Measurements from ENCODE around the gene SULT2B1. TPM values are rescaled to one million over a fixed set of nuclear protein-coding genes. Genes with fewer than 3 reads are reported as not detected.

SULT2B1 gene
- total RNA-seq, 4 donors from 2014 or later = 1.0 TPM; not detected in 3

DNA sequence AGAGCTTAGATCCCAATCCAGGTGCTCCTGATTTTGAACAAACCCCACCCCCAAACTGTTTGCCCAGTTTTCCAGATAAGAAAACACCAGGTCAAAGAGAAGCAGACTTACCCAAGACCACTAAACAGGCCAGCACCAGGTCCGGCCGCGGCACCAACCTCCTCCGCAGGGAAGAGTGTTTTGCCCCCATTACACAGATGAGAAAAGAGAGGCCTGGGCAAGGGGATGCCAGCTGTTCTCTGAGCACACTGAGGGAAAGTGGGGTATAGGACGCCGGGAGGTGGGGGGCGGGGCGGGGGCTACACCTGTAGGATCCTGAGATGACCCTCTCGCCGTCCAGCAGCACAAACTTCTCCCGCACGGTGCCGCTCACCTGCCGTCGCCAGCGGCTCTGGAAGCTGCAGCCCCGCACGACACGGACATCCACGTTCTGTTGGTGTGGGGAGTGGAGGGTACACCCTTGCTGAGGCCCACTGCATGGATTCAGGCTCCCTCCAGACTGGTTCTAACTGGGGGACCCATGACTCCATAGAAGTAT is 57.7 kb downstream of the SULT2B1 start:
- H3K27ac ChIP-seq (replicated peaks in 1 of 4) = no peak overlapping the region
- intact Hi-C loops (cut with DNase I) = no loop called here
- H3K36me3 ChIP-seq = peaks cover 0 to 3% (median 1%) of the 10 kb centered on the region in 4 donors
- no peaks in the 10 kb centered on the region for H3K27me3 ChIP-seq
- H3K9me3 ChIP-seq = no peaks in the 10 kb centered on the region
- no peak for TF ChIP-seq EP300 (IDR thresholded peaks at IDR 0.05)
- no peak for TF ChIP-seq POLR2A (IDR thresholded peaks at IDR 0.05; ENCODE audit: low read depth)
- TF ChIP-seq POLR2AphosphoS5 (IDR thresholded peaks at IDR 0.05) = no peak
- TF ChIP-seq, protein P1, sequence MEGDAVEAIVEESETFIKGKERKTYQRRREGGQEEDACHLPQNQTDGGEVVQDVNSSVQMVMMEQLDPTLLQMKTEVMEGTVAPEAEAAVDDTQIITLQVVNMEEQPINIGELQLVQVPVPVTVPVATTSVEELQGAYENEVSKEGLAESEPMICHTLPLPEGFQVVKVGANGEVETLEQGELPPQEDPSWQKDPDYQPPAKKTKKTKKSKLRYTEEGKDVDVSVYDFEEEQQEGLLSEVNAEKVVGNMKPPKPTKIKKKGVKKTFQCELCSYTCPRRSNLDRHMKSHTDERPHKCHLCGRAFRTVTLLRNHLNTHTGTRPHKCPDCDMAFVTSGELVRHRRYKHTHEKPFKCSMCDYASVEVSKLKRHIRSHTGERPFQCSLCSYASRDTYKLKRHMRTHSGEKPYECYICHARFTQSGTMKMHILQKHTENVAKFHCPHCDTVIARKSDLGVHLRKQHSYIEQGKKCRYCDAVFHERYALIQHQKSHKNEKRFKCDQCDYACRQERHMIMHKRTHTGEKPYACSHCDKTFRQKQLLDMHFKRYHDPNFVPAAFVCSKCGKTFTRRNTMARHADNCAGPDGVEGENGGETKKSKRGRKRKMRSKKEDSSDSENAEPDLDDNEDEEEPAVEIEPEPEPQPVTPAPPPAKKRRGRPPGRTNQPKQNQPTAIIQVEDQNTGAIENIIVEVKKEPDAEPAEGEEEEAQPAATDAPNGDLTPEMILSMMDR (IDR thresholded peaks at IDR 0.05) = no peak
- H3K4me3 ChIP-seq = no peak overlapping the region
- 96% methylated on average over 14 of the region's 20 CpGs for WGBS
- no peak for DNase-seq (ENCODE audit: extremely low spot score)
- peaks cover 0 to 3% (median under 1%) of the 10 kb centered on the region in 4 donors for H3K4me1 ChIP-seq

DNA sequence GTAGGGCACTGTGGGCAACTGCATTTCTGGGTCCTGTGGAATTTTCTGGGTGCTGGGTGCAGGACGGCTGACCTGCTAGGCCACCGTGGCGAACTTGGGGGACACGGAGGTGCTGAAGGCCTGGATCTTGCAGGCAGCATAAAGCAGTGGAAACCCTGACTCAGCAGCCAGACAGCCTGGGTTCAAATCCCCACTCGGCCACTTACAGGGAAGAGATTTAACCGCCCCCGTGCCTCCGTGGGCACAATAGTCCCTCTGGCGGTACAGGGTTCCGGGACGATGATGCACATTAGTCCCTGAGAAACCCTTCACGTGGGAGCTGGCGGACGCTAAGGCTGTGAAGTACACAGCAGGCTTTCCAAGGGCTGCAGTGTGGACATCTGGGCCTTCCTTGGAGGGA is 59.9 kb downstream of the SULT2B1 start:
- intact Hi-C loops (cut with DNase I) = no loop called here
- Histone ChIP-seq H3K9me3 (no peaks in the 10 kb centered on the region), H3K4me3 (no peak overlapping the region), H3K27ac (replicated peaks in 1 of 4) (no peak overlapping the region), H3K4me1 (peaks cover 5 to 26% (median 13%) of the 10 kb centered on the region in 4 donors), H3K27me3 (no peaks in the 10 kb centered on the region), H3K36me3 (peaks cover 21 to 26% (median 23%) of the 10 kb centered on the region in 4 donors)
- DNase-seq (ENCODE audit: extremely low spot score) = no peak
- TF ChIP-seq POLR2AphosphoS5 (IDR thresholded peaks at IDR 0.05) = no peak
- TF ChIP-seq, protein P1 (IDR thresholded peaks at IDR 0.05) = no peak
- no peak for TF ChIP-seq EP300 (IDR thresholded peaks at IDR 0.05)
- TF ChIP-seq POLR2A (IDR thresholded peaks at IDR 0.05; ENCODE audit: low read depth) = no peak
- WGBS = 94% methylated on average over 3 of the region's 14 CpGs

DNA sequence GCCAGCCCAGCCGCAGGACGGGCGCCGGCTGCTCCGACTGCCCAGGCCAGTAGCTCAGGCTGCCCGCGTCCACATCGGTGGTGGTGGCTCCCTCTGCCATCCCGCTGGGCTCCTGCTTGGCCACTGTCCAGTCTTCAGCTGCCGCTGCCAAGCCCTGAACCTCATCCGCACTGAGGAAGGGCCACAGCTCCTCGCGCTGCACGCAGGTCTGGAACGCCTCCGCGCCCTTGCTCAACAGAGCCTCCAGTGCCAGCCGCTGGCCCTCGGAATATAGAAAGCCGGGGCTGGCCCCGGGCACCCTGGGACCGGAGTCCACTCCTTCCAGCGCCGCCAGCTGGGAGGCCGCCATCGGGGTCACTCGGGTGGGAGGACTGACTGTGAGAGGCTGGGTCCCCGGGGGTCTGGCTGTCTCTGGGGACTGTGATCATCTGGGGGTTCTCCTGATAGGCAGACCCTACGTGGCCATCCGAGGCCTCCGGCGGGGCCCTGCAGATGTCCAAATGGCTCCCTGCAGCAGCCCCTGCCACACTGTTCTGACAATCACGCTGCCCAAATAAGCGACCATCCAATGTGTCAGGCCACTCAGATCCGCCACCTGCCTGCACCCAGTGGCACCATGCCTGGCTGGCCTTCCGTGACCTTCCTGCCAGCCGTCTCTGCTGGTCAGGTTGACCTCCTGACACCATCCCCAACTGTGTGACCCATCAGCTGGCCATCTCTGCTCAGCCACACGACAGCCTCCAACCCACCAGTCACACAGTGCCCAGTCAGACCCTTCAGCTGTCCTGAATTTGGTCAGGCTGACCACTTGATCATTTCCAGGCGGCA is 61.3 kb downstream of the SULT2B1 start:
- WGBS = 87% methylated on average over 23 of the region's 39 CpGs
- Histone ChIP-seq H3K27ac (replicated peaks in 1 of 4) (no peak overlapping the region), H3K4me3 (no peak overlapping the region), H3K9me3 (no peaks in the 10 kb centered on the region), H3K27me3 (no peaks in the 10 kb centered on the region), H3K4me1 (peaks cover 18 to 39% (median 26%) of the 10 kb centered on the region in 4 donors), H3K36me3 (peaks cover 24 to 36% (median 31%) of the 10 kb centered on the region in 4 donors)
- TF ChIP-seq, protein P1 (IDR thresholded peaks at IDR 0.05) = no peak
- TF ChIP-seq POLR2A (IDR thresholded peaks at IDR 0.05; ENCODE audit: low read depth) (no peak), POLR2AphosphoS5 (IDR thresholded peaks at IDR 0.05) (no peak), EP300 (IDR thresholded peaks at IDR 0.05) (no peak)
- intact Hi-C loops (cut with DNase I) = no loop called here
- no peak for DNase-seq (ENCODE audit: extremely low spot score)

DNA sequence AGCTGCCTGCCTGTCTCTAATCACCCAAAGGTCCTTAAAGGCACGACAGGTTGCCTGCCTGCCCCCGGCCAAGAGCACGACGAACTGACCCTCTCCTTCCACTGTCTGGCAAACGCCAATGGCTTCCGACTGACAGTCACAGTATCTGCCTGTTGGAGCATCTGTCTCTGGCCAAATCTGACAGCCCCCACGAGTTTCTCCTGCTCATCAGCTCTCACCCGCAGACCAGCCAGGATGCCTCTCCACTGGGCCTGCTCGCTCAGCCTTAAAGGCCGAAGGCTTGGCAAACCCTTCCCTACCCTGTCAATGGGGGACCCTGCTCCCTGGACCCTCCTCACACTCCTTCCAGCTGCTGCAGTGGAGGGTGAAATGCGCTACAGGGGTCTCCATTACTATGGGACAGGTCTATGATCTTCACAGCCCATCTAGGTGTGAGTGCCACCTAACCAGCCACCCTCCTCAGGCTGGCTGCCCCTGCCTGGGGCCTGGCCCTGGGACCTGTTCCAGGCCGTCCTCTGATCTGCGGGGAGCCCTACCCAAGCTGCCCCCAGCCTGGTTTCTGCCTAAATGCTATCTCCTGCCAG is 62.0 kb downstream of the SULT2B1 start:
- TF ChIP-seq, protein P1 (IDR thresholded peaks at IDR 0.05) = no peak
- TF ChIP-seq EP300 (IDR thresholded peaks at IDR 0.05) (no peak), POLR2A (IDR thresholded peaks at IDR 0.05; ENCODE audit: low read depth) (no peak)
- Histone ChIP-seq H3K9me3 (no peaks in the 10 kb centered on the region), H3K4me3 (no peak overlapping the region), H3K36me3 (peaks cover 24 to 36% (median 31%) of the 10 kb centered on the region in 4 donors), H3K27ac (replicated peaks in 1 of 4) (peak overlapping the region in 1 of 4 donors; percentile 27), H3K27me3 (no peaks in the 10 kb centered on the region), H3K4me1 (peaks cover 20 to 41% (median 30%) of the 10 kb centered on the region in 4 donors)
- intact Hi-C loops (cut with DNase I) = no loop called here
- DNase-seq (ENCODE audit: extremely low spot score) = no peak
- WGBS = 87% methylated on average over 3 of the region's 13 CpGs

Data from esophagus muscularis mucosa (tissue), 4 donors.